ENCODE data around the gene LMLN. TPM values are rescaled to one million over a fixed set of nuclear protein-coding genes. Genes with fewer than 3 reads are reported as not detected.

LMLN gene
- total RNA-seq, 1 experiment from 2014 or later: 17.4 TPM

GRCh38 chr3:198070871-198071270 lies 110.9 kb downstream of the LMLN start:
- Histone ChIP-seq H3K4me1 (ENCODE audit: insufficient read depth, low read length, poor library complexity, severe bottlenecking) (no peaks in the 10 kb centered on the region), H3K27me3 (replicated peaks; ENCODE audit: insufficient read depth, low read depth, low read length, poor library complexity) (no peaks in the 10 kb centered on the region), H3K36me3 (ENCODE audit: insufficient read depth, low read length, poor library complexity, severe bottlenecking) (no peaks in the 10 kb centered on the region), H3K9me3 (ENCODE audit: low read depth, low read length, poor library complexity, severe bottlenecking) (no peaks in the 10 kb centered on the region), H3K4me3 (ENCODE audit: low read depth, low read length, poor library complexity, severe bottlenecking) (no peak overlapping the region), H3K27ac (ENCODE audit: low read depth, low read length, poor library complexity, severe bottlenecking) (no peak overlapping the region)
- intact Hi-C loops (cut with micrococcal nuclease; ENCODE audit: unreplicated experiment): no loop called here
- no TSS peak for BruUV-seq (replicated peaks)
- no peak for TF ChIP-seq CTCF (conservative IDR thresholded peaks at IDR 0.05; ENCODE audit: low read depth, low read length)
- TF ChIP-seq EZH2 (IDR thresholded peaks at IDR 0.05; ENCODE audit: borderline replicate concordance, low read depth, low read length, poor library complexity, severe bottlenecking): no peak
- ChIA-PET CTCF (interaction anchor here (0.6 kb wide), 1 partner anchor 458 kb away, joined by 5 read pairs; no protein-coding TSS in a partner anchor), POLR2A (ENCODE audit: low non-redundant PET) (no interaction called here)
- no peak for DNase-seq (ENCODE audit: low spot score)

- Histone ChIP-seq H3K27ac (ENCODE audit: low read depth, low read length, poor library complexity, severe bottlenecking) (no peak overlapping the region), H3K4me3 (ENCODE audit: low read depth, low read length, poor library complexity, severe bottlenecking) (no peak overlapping the region), H3K4me1 (ENCODE audit: insufficient read depth, low read length, poor library complexity, severe bottlenecking) (no peaks in the 10 kb centered on the region), H3K9me3 (ENCODE audit: low read depth, low read length, poor library complexity, severe bottlenecking) (no peaks in the 10 kb centered on the region), H3K36me3 (ENCODE audit: insufficient read depth, low read length, poor library complexity, severe bottlenecking) (no peaks in the 10 kb centered on the region), H3K27me3 (replicated peaks; ENCODE audit: insufficient read depth, low read depth, low read length, poor library complexity) (no peaks in the 10 kb centered on the region)
- DNase-seq (ENCODE audit: low spot score): peak; percentile 56
- ChIA-PET CTCF (interaction anchor here (1.1 kb wide), 1 partner anchor 9 kb away, joined by 4 read pairs; no protein-coding TSS in a partner anchor), POLR2A (ENCODE audit: low non-redundant PET) (no interaction called here)
- TF ChIP-seq EZH2 (IDR thresholded peaks at IDR 0.05; ENCODE audit: borderline replicate concordance, low read depth, low read length, poor library complexity, severe bottlenecking) (no peak), CTCF (conservative IDR thresholded peaks at IDR 0.05; ENCODE audit: low read depth, low read length) (no peak)
- intact Hi-C loops (cut with micrococcal nuclease; ENCODE audit: unreplicated experiment): no loop called here
- BruUV-seq (replicated peaks): no TSS peak
Measured at GRCh38 chr3:198071602-198072287, 111.7 kb downstream of the LMLN start.

GRCh38 chr3:198076722-198077308 lies 116.8 kb downstream of the LMLN start:
- no TSS peak for BruUV-seq (replicated peaks)
- TF ChIP-seq EZH2 (IDR thresholded peaks at IDR 0.05; ENCODE audit: borderline replicate concordance, low read depth, low read length, poor library complexity, severe bottlenecking): no peak
- TF ChIP-seq CTCF (conservative IDR thresholded peaks at IDR 0.05; ENCODE audit: low read depth, low read length): no peak
- no peaks in the 10 kb centered on the region for H3K4me1 ChIP-seq (ENCODE audit: insufficient read depth, low read length, poor library complexity, severe bottlenecking)
- no peak overlapping the region for H3K27ac ChIP-seq (ENCODE audit: low read depth, low read length, poor library complexity, severe bottlenecking)
- H3K4me3 ChIP-seq (ENCODE audit: low read depth, low read length, poor library complexity, severe bottlenecking): no peak overlapping the region
- intact Hi-C loops (cut with micrococcal nuclease; ENCODE audit: unreplicated experiment): no loop called here
- POLR2A ChIA-PET (ENCODE audit: low non-redundant PET): no interaction called here
- no peaks in the 10 kb centered on the region for H3K36me3 ChIP-seq (ENCODE audit: insufficient read depth, low read length, poor library complexity, severe bottlenecking)
- peaks cover 5% of the 10 kb centered on the region for H3K27me3 ChIP-seq (replicated peaks; ENCODE audit: insufficient read depth, low read depth, low read length, poor library complexity)
- no peaks in the 10 kb centered on the region for H3K9me3 ChIP-seq (ENCODE audit: low read depth, low read length, poor library complexity, severe bottlenecking)
- CTCF ChIA-PET: no interaction called here
- DNase-seq (ENCODE audit: low spot score): no peak

Measured in A673 (cell line).